ENCODE results near the gene RASAL2. TPM values are rescaled to one million over a fixed set of nuclear protein-coding genes. Genes with fewer than 3 reads are reported as not detected.

The RASAL2 gene
- total RNA-seq, 5 donors from 2014 or later (not counting 1 experiment from before 2014, with no cell fraction given), result 0.05 to 0.19 (median 0.11) TPM; not detected in 1

DNA sequence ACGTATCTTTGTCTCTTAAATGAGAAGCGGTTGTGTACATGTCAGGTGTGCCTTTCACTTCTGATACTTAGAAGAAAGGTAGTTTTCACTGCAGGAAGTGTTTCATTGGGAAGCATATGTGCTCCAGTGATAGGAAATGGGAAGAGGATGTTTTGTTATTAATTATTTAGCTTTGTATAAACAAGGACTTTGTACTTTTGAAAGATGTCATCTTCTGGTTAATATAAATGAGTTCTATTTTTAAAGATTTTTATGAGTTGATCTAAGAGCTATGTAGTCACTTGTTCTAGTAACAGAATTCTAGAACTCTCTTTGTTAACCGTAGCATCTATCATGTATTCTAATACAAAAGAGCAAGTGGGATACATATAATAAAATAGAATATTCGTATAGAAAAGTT lies 130.5 kb downstream of the RASAL2 start:
- no peak for ATAC-seq (replicated peaks in 1 of 4)

GRCh38 chr1:178230881-178231409 lies 137.0 kb downstream of the RASAL2 start:
- peaks cover 0 to 7% (median 0%) of the 10 kb centered on the region in 3 donors for H3K9me3 Mint-ChIP-seq
- Histone ChIP-seq H3K4me3 (ENCODE audit: control insufficient read depth in 1 of 2, extremely low read depth in 1 of 2, low read length in 1 of 2) (no peak overlapping the region), H3K4me1 (ENCODE audit: control insufficient read depth in 1 of 2, extremely low read depth in 1 of 2, insufficient read depth in 2 of 2, low read length in 2 of 2) (no peaks in the 10 kb centered on the region), H3K9me3 (no peaks in the 10 kb centered on the region), H3K27me3 (replicated peaks in 1 of 2; ENCODE audit: control insufficient read depth in 2 of 2, extremely low read depth in 1 of 2, insufficient read depth in 2 of 2, low read length in 1 of 2) (no peaks in the 10 kb centered on the region), H3K27ac (ENCODE audit: low read length) (no peak overlapping the region), H3K36me3 (ENCODE audit: control insufficient read depth in 2 of 2, extremely low read depth in 1 of 2, insufficient read depth in 1 of 2, low read length in 1 of 2) (no peaks in the 10 kb centered on the region)
- WGBS (ENCODE audit: insufficient coverage), result 94% methylated on average over 3 of the region's 5 CpGs
- no peak overlapping the region for H3K4me3 Mint-ChIP-seq
- DNase-seq, result no peak
- CTCF ChIA-PET, result no interaction called here
- POLR2A ChIA-PET, result no interaction called here
- peaks cover 0 to 3% of the 10 kb centered on the region in 2 donors for H3K27me3 Mint-ChIP-seq
- no peaks in the 10 kb centered on the region for H3K4me1 Mint-ChIP-seq
- ATAC-seq (replicated peaks in 1 of 4), result no peak
- H3K36me3 Mint-ChIP-seq, result no peaks in the 10 kb centered on the region
- H3K27ac Mint-ChIP-seq, result no peak overlapping the region

More for the DNA sequence above, 130.5 kb downstream of the RASAL2 start:
- CTCF ChIA-PET, result no interaction called here
- Histone ChIP-seq H3K27me3 (replicated peaks in 1 of 2; ENCODE audit: control insufficient read depth in 2 of 2, extremely low read depth in 1 of 2, insufficient read depth in 2 of 2, low read length in 1 of 2) (no peaks in the 10 kb centered on the region), H3K4me3 (ENCODE audit: control insufficient read depth in 1 of 2, extremely low read depth in 1 of 2, low read length in 1 of 2) (no peak overlapping the region), H3K9me3 (no peaks in the 10 kb centered on the region), H3K27ac (ENCODE audit: low read length) (no peak overlapping the region), H3K4me1 (ENCODE audit: control insufficient read depth in 1 of 2, extremely low read depth in 1 of 2, insufficient read depth in 2 of 2, low read length in 2 of 2) (no peaks in the 10 kb centered on the region), H3K36me3 (ENCODE audit: control insufficient read depth in 2 of 2, extremely low read depth in 1 of 2, insufficient read depth in 1 of 2, low read length in 1 of 2) (no peaks in the 10 kb centered on the region)
- Mint-ChIP-seq H3K27ac (no peak overlapping the region), H3K9me3 (peaks cover 0 to 14% (median 13%) of the 10 kb centered on the region in 3 donors), H3K4me3 (no peak overlapping the region), H3K36me3 (no peaks in the 10 kb centered on the region), H3K27me3 (no peaks in the 10 kb centered on the region), H3K4me1 (no peaks in the 10 kb centered on the region)
- POLR2A ChIA-PET, result no interaction called here
- WGBS (ENCODE audit: insufficient coverage), result 100% methylated on average over 1 of the region's 4 CpGs
- DNase-seq, result no peak

- Mint-ChIP-seq H3K27me3 (peaks cover 0 to 3% of the 10 kb centered on the region in 2 donors), H3K4me3 (no peak overlapping the region), H3K4me1 (no peaks in the 10 kb centered on the region), H3K36me3 (no peaks in the 10 kb centered on the region), H3K9me3 (peaks cover 0 to 3% (median 0%) of the 10 kb centered on the region in 3 donors), H3K27ac (no peak overlapping the region)
- H3K27me3 ChIP-seq (replicated peaks in 1 of 2; ENCODE audit: control insufficient read depth in 2 of 2, extremely low read depth in 1 of 2, insufficient read depth in 2 of 2, low read length in 1 of 2), result no peaks in the 10 kb centered on the region
- ChIA-PET POLR2A (no interaction called here), CTCF (no interaction called here)
- no peaks in the 10 kb centered on the region for H3K9me3 ChIP-seq
- ATAC-seq (replicated peaks in 1 of 4) (no peak), DNase-seq (no peak)
- H3K4me3 ChIP-seq (ENCODE audit: control insufficient read depth in 1 of 2, extremely low read depth in 1 of 2, low read length in 1 of 2), result no peak overlapping the region
- H3K27ac ChIP-seq (ENCODE audit: low read length), result no peak overlapping the region
- no peaks in the 10 kb centered on the region for H3K4me1 ChIP-seq (ENCODE audit: control insufficient read depth in 1 of 2, extremely low read depth in 1 of 2, insufficient read depth in 2 of 2, low read length in 2 of 2)
- no peaks in the 10 kb centered on the region for H3K36me3 ChIP-seq (ENCODE audit: control insufficient read depth in 2 of 2, extremely low read depth in 1 of 2, insufficient read depth in 1 of 2, low read length in 1 of 2)
Observed at GRCh38 chr1:178232108-178232507, 138.2 kb downstream of the RASAL2 start.

DNA sequence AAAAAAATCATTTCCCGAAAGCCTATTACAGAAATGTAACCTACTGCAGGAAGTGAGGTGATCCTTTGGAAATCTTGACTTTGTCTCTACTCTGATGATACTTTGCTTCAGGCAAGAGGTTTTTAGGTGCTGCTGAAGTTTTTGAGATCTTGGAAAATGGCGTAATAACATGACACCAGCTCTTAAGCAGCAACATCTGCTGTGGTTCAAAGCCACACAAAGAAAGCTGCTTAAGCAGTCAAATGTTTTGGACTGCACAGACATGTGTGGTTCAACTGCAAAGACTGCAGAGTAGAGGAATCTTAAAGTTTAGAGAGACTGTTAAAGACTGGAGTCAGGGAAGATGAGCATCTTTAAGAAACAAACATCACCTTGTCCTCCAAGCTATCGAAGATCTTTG lies 139.0 kb downstream of the RASAL2 start:
- H3K9me3 Mint-ChIP-seq, result peaks cover 0 to 3% (median 0%) of the 10 kb centered on the region in 3 donors
- WGBS (ENCODE audit: insufficient coverage), result 87% methylated on average over 2 of the region's 3 CpGs
- Histone ChIP-seq H3K27ac (ENCODE audit: low read length) (no peak overlapping the region), H3K36me3 (ENCODE audit: control insufficient read depth in 2 of 2, extremely low read depth in 1 of 2, insufficient read depth in 1 of 2, low read length in 1 of 2) (no peaks in the 10 kb centered on the region), H3K27me3 (replicated peaks in 1 of 2; ENCODE audit: control insufficient read depth in 2 of 2, extremely low read depth in 1 of 2, insufficient read depth in 2 of 2, low read length in 1 of 2) (no peaks in the 10 kb centered on the region), H3K9me3 (no peaks in the 10 kb centered on the region), H3K4me3 (ENCODE audit: control insufficient read depth in 1 of 2, extremely low read depth in 1 of 2, low read length in 1 of 2) (no peak overlapping the region), H3K4me1 (ENCODE audit: control insufficient read depth in 1 of 2, extremely low read depth in 1 of 2, insufficient read depth in 2 of 2, low read length in 2 of 2) (no peaks in the 10 kb centered on the region)
- ChIA-PET POLR2A (no interaction called here), CTCF (no interaction called here)
- H3K4me3 Mint-ChIP-seq, result no peak overlapping the region
- H3K27me3 Mint-ChIP-seq, result peaks cover 0 to 3% of the 10 kb centered on the region in 2 donors
- H3K4me1 Mint-ChIP-seq, result no peaks in the 10 kb centered on the region
- H3K27ac Mint-ChIP-seq, result no peak overlapping the region
- DNase-seq (no peak), ATAC-seq (replicated peaks in 1 of 4) (no peak)
- H3K36me3 Mint-ChIP-seq, result no peaks in the 10 kb centered on the region

DNA sequence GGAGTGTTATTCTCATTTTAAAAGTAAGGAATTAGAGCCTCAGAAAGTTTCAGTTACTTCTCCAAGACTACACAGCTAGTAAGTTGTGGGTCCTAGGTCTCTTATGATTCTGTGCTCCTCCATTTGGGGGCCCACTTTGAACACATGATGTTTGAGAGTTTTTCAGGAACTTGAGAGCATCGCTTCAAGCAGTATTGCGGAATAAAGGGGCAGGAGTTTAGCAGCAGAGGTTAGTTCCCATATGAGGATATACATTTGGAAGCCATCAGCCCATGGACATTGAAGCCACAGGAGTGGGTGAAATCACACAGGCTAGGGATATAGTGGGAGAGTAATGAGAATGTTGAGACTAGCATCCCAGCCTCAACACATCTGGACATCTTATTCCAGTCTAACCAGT lies 143.2 kb downstream of the RASAL2 start:
- Mint-ChIP-seq H3K36me3 (no peaks in the 10 kb centered on the region), H3K27ac (no peak overlapping the region), H3K4me3 (no peak overlapping the region), H3K27me3 (no peaks in the 10 kb centered on the region), H3K9me3 (no peaks in the 10 kb centered on the region), H3K4me1 (no peaks in the 10 kb centered on the region)
- ATAC-seq (replicated peaks in 1 of 4) (no peak), DNase-seq (no peak)
- Histone ChIP-seq H3K4me3 (ENCODE audit: control insufficient read depth in 1 of 2, extremely low read depth in 1 of 2, low read length in 1 of 2) (no peak overlapping the region), H3K36me3 (ENCODE audit: control insufficient read depth in 2 of 2, extremely low read depth in 1 of 2, insufficient read depth in 1 of 2, low read length in 1 of 2) (no peaks in the 10 kb centered on the region), H3K9me3 (no peaks in the 10 kb centered on the region), H3K27me3 (replicated peaks in 1 of 2; ENCODE audit: control insufficient read depth in 2 of 2, extremely low read depth in 1 of 2, insufficient read depth in 2 of 2, low read length in 1 of 2) (no peaks in the 10 kb centered on the region), H3K27ac (ENCODE audit: low read length) (no peak overlapping the region), H3K4me1 (ENCODE audit: control insufficient read depth in 1 of 2, extremely low read depth in 1 of 2, insufficient read depth in 2 of 2, low read length in 2 of 2) (no peaks in the 10 kb centered on the region)
- WGBS (ENCODE audit: insufficient coverage), result 85% methylated on average over 2 of the region's 2 CpGs
- POLR2A ChIA-PET, result no interaction called here
- CTCF ChIA-PET, result no interaction called here

GRCh38 chr1:178238722-178239510 lies 145.0 kb downstream of the RASAL2 start:
- ATAC-seq (replicated peaks in 1 of 4) (no peak), DNase-seq (no peak)
- Histone ChIP-seq H3K27me3 (replicated peaks in 1 of 2; ENCODE audit: control insufficient read depth in 2 of 2, extremely low read depth in 1 of 2, insufficient read depth in 2 of 2, low read length in 1 of 2) (no peaks in the 10 kb centered on the region), H3K4me1 (ENCODE audit: control insufficient read depth in 1 of 2, extremely low read depth in 1 of 2, insufficient read depth in 2 of 2, low read length in 2 of 2) (no peaks in the 10 kb centered on the region), H3K9me3 (no peaks in the 10 kb centered on the region), H3K27ac (ENCODE audit: low read length) (no peak overlapping the region), H3K4me3 (ENCODE audit: control insufficient read depth in 1 of 2, extremely low read depth in 1 of 2, low read length in 1 of 2) (no peak overlapping the region), H3K36me3 (ENCODE audit: control insufficient read depth in 2 of 2, extremely low read depth in 1 of 2, insufficient read depth in 1 of 2, low read length in 1 of 2) (no peaks in the 10 kb centered on the region)
- ChIA-PET POLR2A (no interaction called here), CTCF (no interaction called here)
- H3K4me3 Mint-ChIP-seq, result no peak overlapping the region
- WGBS (ENCODE audit: insufficient coverage), result no CpG with 5 or more reads among the region's 1 CpG
- no peaks in the 10 kb centered on the region for H3K4me1 Mint-ChIP-seq
- no peaks in the 10 kb centered on the region for H3K27me3 Mint-ChIP-seq
- peaks cover 0 to 2% (median 0%) of the 10 kb centered on the region in 3 donors for H3K9me3 Mint-ChIP-seq
- H3K36me3 Mint-ChIP-seq, result no peaks in the 10 kb centered on the region
- no peak overlapping the region for H3K27ac Mint-ChIP-seq

All from T-cell (primary cell).